Mesenchymal stem cell (in vitro differentiated cells and primary cell): Measurements from ENCODE around the gene GATA6.

Source experiments
- DNase-seq: peaks from one replicate; pipeline ENCODE4 v3.0.0-alpha.2; 2013
- H2AFZ ChIP-seq: one replicate; pipeline ENCODE4 v1.6.1; 2013; ENCODE audit warnings: low read depth, mild to moderate bottlenecking, control low read depth, inconsistent platforms, low read length, moderate library complexity
- H2AK5ac ChIP-seq: 2 replicates; pipeline ENCODE4 v1.6.1; 2013; ENCODE audit warnings: low read length, moderate library complexity, mild to moderate bottlenecking, inconsistent platforms; ENCODE audit not compliant: severe bottlenecking
- H2BK120ac ChIP-seq: one replicate; pipeline ENCODE4 v1.6.1; 2013; ENCODE audit warnings: low read depth, mild to moderate bottlenecking, inconsistent platforms, low read length, moderate library complexity
- H2BK12ac ChIP-seq, 2 experiments: one replicate each; pipeline ENCODE4 v1.6.1; 2013; ENCODE audit warnings: inconsistent platforms in 2 of 2, low read length in 2 of 2, mild to moderate bottlenecking in 2 of 2, moderate library complexity in 2 of 2, control low read depth in 1 of 2
- H2BK15ac ChIP-seq: one replicate; pipeline ENCODE4 v1.6.1; 2013; ENCODE audit warnings: mild to moderate bottlenecking, low read depth, inconsistent platforms; ENCODE audit not compliant: poor library complexity, severe bottlenecking
- H2BK5ac ChIP-seq: 2 replicates; pipeline ENCODE4 v1.6.1; 2013; ENCODE audit warnings: low read depth, mild to moderate bottlenecking, low read length, control low read depth, inconsistent platforms; ENCODE audit not compliant: poor library complexity, severe bottlenecking
- H3K14ac ChIP-seq, 2 experiments: one replicate each; pipeline ENCODE4 v1.6.1; 2013; ENCODE audit warnings: inconsistent platforms in 2 of 2, low read length in 2 of 2, control low read depth in 1 of 2, mild to moderate bottlenecking in 1 of 2, moderate library complexity in 1 of 2
- H3K18ac ChIP-seq, 2 experiments: one replicate each; pipeline ENCODE4 v1.6.1; 2013; ENCODE audit warnings: inconsistent platforms in 2 of 2, low read length in 2 of 2, control low read depth in 1 of 2, low read depth in 1 of 2, mild to moderate bottlenecking in 1 of 2
- H3K23ac ChIP-seq, 2 experiments: one replicate each; pipeline ENCODE4 v1.6.1; 2013; ENCODE audit warnings: inconsistent platforms in 2 of 2, low read length in 2 of 2, mild to moderate bottlenecking in 2 of 2, moderate library complexity in 2 of 2, control low read depth in 1 of 2
- H3K27ac ChIP-seq: 2 replicates; pipeline ENCODE4 v1.5.1; 2013; ENCODE audit warnings: mild to moderate bottlenecking, moderate library complexity, low read length, control low read depth, inconsistent platforms; ENCODE audit not compliant: poor library complexity, severe bottlenecking
- H3K27me3 ChIP-seq, 2 experiments: 2 replicates each; pipeline versions ENCODE4 v1.6.1 to v1.7.0; 2013; ENCODE audit warnings: low read length in 2 of 2, mild to moderate bottlenecking in 2 of 2, moderate library complexity in 2 of 2, control low read depth in 1 of 2, inconsistent platforms in 1 of 2; ENCODE audit not compliant: control insufficient read depth in 1 of 2, insufficient read depth in 1 of 2
- H3K36me3 ChIP-seq, 2 experiments: 2 replicates each; pipeline versions ENCODE4 v1.6.1 to v1.7.0; 2013; ENCODE audit warnings: low read length in 2 of 2, control low read depth in 1 of 2, inconsistent platforms in 1 of 2, low read depth in 1 of 2, mild to moderate bottlenecking in 1 of 2; ENCODE audit not compliant: insufficient read depth in 2 of 2, control insufficient read depth in 1 of 2
- H3K4ac ChIP-seq, 2 experiments: one replicate each; pipeline ENCODE4 v1.6.1; 2013; ENCODE audit warnings: inconsistent platforms in 2 of 2, low read length in 2 of 2, mild to moderate bottlenecking in 2 of 2, moderate library complexity in 2 of 2, control low read depth in 1 of 2, low read depth in 1 of 2
- H3K4me1 ChIP-seq: 2 replicates; pipeline ENCODE4 v1.6.1; 2013; ENCODE audit warnings: low read depth, low read length, control low read depth; ENCODE audit not compliant: control insufficient read depth, insufficient read depth
- H3K4me2 ChIP-seq: 2 replicates; pipeline ENCODE4 v1.6.1; 2013; ENCODE audit warnings: low read length, mild to moderate bottlenecking, inconsistent platforms; ENCODE audit not compliant: poor library complexity, severe bottlenecking
- H3K4me3 ChIP-seq, 2 experiments: 2 replicates each; pipeline versions ENCODE4 v1.5.1 to v1.7.0; 2013; ENCODE audit warnings: low read length in 2 of 2, mild to moderate bottlenecking in 2 of 2, control low read depth in 1 of 2, low read depth in 1 of 2; ENCODE audit not compliant: insufficient read depth in 1 of 2
- H3K79me1 ChIP-seq: replicated peaks from 2 replicates; pipeline ENCODE4 v1.6.1; 2013; ENCODE audit warnings: mild to moderate bottlenecking, control low read depth, low read length, inconsistent platforms; ENCODE audit not compliant: poor library complexity, severe bottlenecking
- H3K9ac ChIP-seq: 2 replicates; pipeline ENCODE4 v1.7.0; 2013; ENCODE audit warnings: mild to moderate bottlenecking, low read length, moderate library complexity
- H3K9me3 ChIP-seq: 2 replicates; pipeline ENCODE4 v1.7.0; 2013; ENCODE audit warnings: mild to moderate bottlenecking, low read length; ENCODE audit not compliant: control insufficient read depth
- H4K8ac ChIP-seq: one replicate; pipeline ENCODE4 v1.6.1; 2013; ENCODE audit warnings: inconsistent platforms, mild to moderate bottlenecking, low read length, moderate library complexity
- H4K91ac ChIP-seq: one replicate; pipeline ENCODE4 v1.6.1; 2013; ENCODE audit warnings: mild to moderate bottlenecking, low read length, inconsistent platforms
- WGBS: methylation state at CpG from one replicate; pipeline ENCODE4 v1.1.7; 2013; ENCODE audit warnings: mixed read lengths; 5-methylcytosine and 5-hydroxymethylcytosine counted together

Gene GATA6

GRCh38 chr18:22203536-22204213, 34.3 kb downstream of the GATA6 start:
- no peak overlapping the region for H2BK12ac ChIP-seq
- H3K4me3 ChIP-seq, result no peak overlapping the region
- H3K4ac ChIP-seq, result no peak overlapping the region
- H2AFZ ChIP-seq, result no peak overlapping the region
- DNase-seq, result no peak
- no peak overlapping the region for H4K8ac ChIP-seq
- WGBS, result 61% methylated on average over 3 of the region's 3 CpGs
- H3K14ac ChIP-seq, result no peak overlapping the region
- H3K36me3 ChIP-seq, result peaks cover 5 to 23% of the 10 kb centered on the region in 2 experiments
- no peaks in the 10 kb centered on the region for H3K9me3 ChIP-seq
- no peak overlapping the region for H2BK120ac ChIP-seq
- no peak overlapping the region for H3K18ac ChIP-seq
- H3K9ac ChIP-seq, result no peak overlapping the region
- H3K27ac ChIP-seq, result no peak overlapping the region
- no peaks in the 10 kb centered on the region for H3K27me3 ChIP-seq
- no peaks in the 10 kb centered on the region for H3K4me1 ChIP-seq
- H3K79me1 ChIP-seq, result no peaks in the 10 kb centered on the region
- no peak overlapping the region for H2BK15ac ChIP-seq
- H3K23ac ChIP-seq, result no peak overlapping the region
- H2BK5ac ChIP-seq, result no peak overlapping the region
- no peak overlapping the region for H4K91ac ChIP-seq
- no peak overlapping the region for H3K4me2 ChIP-seq
- no peak overlapping the region for H2AK5ac ChIP-seq

- Histone ChIP-seq H3K27me3 (no peaks in the 10 kb centered on the region), H3K4me3 (no peak overlapping the region), H3K4ac (no peak overlapping the region), H3K4me2 (no peak overlapping the region), H2BK5ac (no peak overlapping the region), H3K23ac (no peak overlapping the region), H2BK15ac (no peak overlapping the region), H2AK5ac (no peak overlapping the region), H3K36me3 (peaks cover 5 to 23% of the 10 kb centered on the region in 2 experiments), H3K9me3 (no peaks in the 10 kb centered on the region), H2AFZ (no peak overlapping the region), H3K27ac (no peak overlapping the region), H3K79me1 (no peaks in the 10 kb centered on the region), H3K18ac (no peak overlapping the region), H4K91ac (no peak overlapping the region), H3K9ac (no peak overlapping the region), H3K4me1 (no peaks in the 10 kb centered on the region), H2BK120ac (no peak overlapping the region), H3K14ac (no peak overlapping the region), H2BK12ac (no peak overlapping the region), H4K8ac (no peak overlapping the region)
- WGBS, result 93% methylated on average over 1 of the region's 1 CpG
- no peak for DNase-seq
Measured at GRCh38 chr18:22204214-22204536, 34.8 kb downstream of the GATA6 start.

DNA sequence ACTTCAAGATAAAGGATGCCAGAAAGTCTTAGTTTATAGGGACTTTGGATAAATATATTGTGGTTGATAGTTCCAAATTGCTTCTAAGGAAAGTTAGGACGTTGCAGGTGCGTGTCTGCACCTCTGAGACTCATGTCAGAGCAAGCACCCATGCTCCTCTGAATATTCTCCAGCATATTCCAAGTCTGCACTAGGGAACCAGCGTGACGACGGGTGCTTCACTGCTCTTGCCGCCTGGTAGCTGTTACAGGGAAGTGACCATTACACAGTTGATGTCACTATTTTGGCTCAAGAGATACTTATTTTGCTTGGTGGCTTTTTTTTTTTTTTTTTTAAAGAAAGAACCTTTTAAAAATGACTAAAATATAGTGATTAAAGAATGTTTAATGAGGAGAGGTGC, 35.6 kb downstream of the GATA6 start:
- no peak overlapping the region for H3K9ac ChIP-seq
- no peak overlapping the region for H3K4me3 ChIP-seq
- no peaks in the 10 kb centered on the region for H3K27me3 ChIP-seq
- H3K23ac ChIP-seq, result no peak overlapping the region
- 93% methylated on average over 5 of the region's 6 CpGs for WGBS
- no peak overlapping the region for H3K4me2 ChIP-seq
- H3K36me3 ChIP-seq, result peaks cover 5 to 23% of the 10 kb centered on the region in 2 experiments
- no peak overlapping the region for H4K91ac ChIP-seq
- no peak overlapping the region for H3K14ac ChIP-seq
- H4K8ac ChIP-seq, result no peak overlapping the region
- H3K4ac ChIP-seq, result no peak overlapping the region
- no peak for DNase-seq
- H2AFZ ChIP-seq, result no peak overlapping the region
- H2BK12ac ChIP-seq, result no peak overlapping the region
- H3K27ac ChIP-seq, result no peak overlapping the region
- H2BK15ac ChIP-seq, result no peak overlapping the region
- no peaks in the 10 kb centered on the region for H3K9me3 ChIP-seq
- H3K18ac ChIP-seq, result no peak overlapping the region
- H3K79me1 ChIP-seq, result no peaks in the 10 kb centered on the region
- H2AK5ac ChIP-seq, result no peak overlapping the region
- peaks cover under 1% of the 10 kb centered on the region for H3K4me1 ChIP-seq
- no peak overlapping the region for H2BK120ac ChIP-seq
- H2BK5ac ChIP-seq, result no peak overlapping the region

DNA sequence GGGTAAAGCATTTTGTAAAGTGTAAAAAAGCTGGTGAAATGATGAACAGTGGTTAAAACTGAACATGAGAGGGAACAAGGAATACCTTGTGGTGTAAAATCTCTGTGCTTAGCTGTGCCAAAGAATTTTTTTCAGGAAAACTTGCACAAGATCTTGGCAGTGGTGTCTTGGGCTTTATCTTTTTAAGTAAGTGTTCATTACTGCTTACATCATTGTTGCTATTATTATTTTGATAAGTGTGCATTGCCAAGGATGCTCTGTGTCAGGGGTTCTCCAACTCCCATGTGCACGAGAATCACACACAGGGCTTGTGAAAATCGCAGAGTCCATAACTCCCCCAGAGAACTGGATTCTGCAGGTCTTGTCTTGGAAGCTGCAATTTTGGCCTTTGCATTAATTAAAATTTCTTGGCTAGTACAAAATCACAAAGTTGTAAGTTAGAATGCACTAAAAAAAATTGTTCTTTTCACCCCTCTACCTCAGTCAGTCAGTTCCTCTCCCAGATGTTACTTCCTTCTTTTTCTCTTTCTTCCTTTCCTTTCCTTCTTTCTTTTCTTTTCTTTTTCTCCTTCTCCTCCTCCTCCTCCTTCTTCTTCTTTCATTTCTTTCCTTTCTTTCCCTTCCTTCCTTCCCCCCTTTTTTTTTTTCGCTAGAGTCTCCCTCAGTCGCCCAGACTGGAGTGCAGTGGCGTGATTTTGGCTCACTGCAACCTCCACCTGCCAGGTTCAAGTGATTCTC, 37.8 kb downstream of the GATA6 start:
- WGBS, result 98% methylated on average over 5 of the region's 5 CpGs
- Histone ChIP-seq H3K36me3 (peaks cover 0 to 7% of the 10 kb centered on the region in 2 experiments), H3K9ac (no peak overlapping the region), H3K4ac (no peak overlapping the region), H3K4me2 (no peak overlapping the region), H2BK5ac (no peak overlapping the region), H3K9me3 (no peaks in the 10 kb centered on the region), H3K4me3 (no peak overlapping the region), H3K18ac (no peak overlapping the region), H2BK120ac (no peak overlapping the region), H3K27me3 (no peaks in the 10 kb centered on the region), H4K8ac (no peak overlapping the region), H3K4me1 (peaks cover 4% of the 10 kb centered on the region), H2AFZ (no peak overlapping the region), H2AK5ac (no peak overlapping the region), H3K27ac (no peak overlapping the region), H2BK15ac (no peak overlapping the region), H4K91ac (no peak overlapping the region), H2BK12ac (no peak overlapping the region), H3K23ac (no peak overlapping the region), H3K14ac (no peak overlapping the region), H3K79me1 (no peaks in the 10 kb centered on the region)
- DNase-seq, result no peak
